Measurements from ENCODE around the gene DNAJA2. TPM values are rescaled to one million over a fixed set of nuclear protein-coding genes. Genes with fewer than 3 reads are reported as not detected.

DNAJA2 gene
- total RNA-seq, 1 experiment from 2014 or later: 101 TPM

DNA sequence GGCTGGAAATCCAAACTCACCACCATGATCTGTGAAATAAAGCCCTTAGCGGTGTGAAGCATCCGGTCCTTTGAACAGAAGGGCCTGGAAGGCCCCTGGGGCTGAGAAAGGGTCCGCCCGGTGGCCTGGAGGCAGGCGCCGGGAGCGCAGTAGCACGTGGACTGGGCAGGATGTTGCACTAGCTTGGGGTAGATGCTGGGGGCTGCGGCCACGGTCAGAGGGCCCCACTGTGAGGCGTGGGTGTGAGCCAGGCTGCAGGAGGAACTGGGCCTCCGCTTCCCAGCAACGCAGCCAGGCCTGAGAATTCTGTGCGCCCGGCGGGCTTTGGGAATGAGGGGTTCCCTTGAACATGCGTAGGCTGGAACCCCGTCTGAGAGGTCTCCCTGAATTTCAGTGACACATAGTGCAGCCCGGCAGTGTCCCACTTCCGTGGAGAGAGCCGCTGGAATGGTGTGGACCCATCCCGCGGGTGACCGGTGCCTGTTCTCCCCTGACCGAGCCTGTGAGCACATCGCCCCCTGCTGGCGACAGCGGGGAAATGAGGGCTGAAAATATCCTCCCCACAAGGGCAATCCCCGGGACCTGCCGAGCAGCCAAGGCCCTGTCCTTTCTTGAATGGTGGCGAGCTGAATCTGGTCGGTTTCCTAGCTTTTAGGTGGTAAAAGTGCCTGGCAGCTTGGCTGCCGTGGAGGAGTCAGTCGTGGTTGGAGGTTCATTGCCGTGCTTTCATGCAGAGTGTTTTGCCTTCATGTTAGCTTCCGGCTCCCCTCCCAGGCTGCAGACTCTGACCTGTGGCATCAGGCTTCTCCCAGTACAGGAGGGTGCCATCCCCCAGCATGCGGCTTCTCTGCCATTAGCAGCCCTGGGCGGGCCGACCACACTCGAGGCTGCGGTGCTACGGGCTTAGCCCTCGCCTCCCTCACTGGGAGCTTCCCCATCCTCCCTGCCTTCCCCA is 43.8 kb downstream of the DNAJA2 start (continued):
- TF ChIP-seq, protein P1, sequence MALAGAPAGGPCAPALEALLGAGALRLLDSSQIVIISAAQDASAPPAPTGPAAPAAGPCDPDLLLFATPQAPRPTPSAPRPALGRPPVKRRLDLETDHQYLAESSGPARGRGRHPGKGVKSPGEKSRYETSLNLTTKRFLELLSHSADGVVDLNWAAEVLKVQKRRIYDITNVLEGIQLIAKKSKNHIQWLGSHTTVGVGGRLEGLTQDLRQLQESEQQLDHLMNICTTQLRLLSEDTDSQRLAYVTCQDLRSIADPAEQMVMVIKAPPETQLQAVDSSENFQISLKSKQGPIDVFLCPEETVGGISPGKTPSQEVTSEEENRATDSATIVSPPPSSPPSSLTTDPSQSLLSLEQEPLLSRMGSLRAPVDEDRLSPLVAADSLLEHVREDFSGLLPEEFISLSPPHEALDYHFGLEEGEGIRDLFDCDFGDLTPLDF (CRISPR knock-in tag; IDR thresholded peaks at IDR 0.05): no peak
- TF ChIP-seq ETV6 (CRISPR knock-in tag; IDR thresholded peaks at IDR 0.05): no peak

DNA sequence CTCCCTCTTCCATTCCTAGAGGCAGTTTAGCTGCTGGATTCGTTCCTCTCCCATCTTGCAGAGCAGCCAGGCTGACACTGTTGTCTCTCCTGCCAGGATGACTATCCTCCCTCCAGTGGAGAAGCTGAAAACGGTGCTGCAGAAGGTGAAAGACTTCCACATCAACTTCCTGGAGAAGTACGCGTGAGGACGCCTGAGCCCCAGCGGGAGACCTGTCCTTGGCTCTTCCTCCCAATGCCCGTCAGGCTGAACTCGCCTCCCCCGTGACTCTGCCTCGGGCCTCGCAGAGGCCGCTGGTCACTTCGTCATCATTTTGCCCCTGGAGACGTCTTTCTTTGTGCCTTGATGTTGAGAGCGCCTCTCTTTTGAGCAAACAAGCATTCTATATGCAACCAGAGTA is 44.7 kb downstream of the DNAJA2 start:
- peak overlapping the region; percentile 33 for H3K27ac Mint-ChIP-seq
- H3K4me1 Mint-ChIP-seq: peaks cover 6% of the 10 kb centered on the region
- TF ChIP-seq, protein P2, sequence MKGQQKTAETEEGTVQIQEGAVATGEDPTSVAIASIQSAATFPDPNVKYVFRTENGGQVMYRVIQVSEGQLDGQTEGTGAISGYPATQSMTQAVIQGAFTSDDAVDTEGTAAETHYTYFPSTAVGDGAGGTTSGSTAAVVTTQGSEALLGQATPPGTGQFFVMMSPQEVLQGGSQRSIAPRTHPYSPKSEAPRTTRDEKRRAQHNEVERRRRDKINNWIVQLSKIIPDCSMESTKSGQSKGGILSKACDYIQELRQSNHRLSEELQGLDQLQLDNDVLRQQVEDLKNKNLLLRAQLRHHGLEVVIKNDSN (CRISPR knock-in tag; IDR thresholded peaks at IDR 0.05): no peak
- TF ChIP-seq, protein P3, sequence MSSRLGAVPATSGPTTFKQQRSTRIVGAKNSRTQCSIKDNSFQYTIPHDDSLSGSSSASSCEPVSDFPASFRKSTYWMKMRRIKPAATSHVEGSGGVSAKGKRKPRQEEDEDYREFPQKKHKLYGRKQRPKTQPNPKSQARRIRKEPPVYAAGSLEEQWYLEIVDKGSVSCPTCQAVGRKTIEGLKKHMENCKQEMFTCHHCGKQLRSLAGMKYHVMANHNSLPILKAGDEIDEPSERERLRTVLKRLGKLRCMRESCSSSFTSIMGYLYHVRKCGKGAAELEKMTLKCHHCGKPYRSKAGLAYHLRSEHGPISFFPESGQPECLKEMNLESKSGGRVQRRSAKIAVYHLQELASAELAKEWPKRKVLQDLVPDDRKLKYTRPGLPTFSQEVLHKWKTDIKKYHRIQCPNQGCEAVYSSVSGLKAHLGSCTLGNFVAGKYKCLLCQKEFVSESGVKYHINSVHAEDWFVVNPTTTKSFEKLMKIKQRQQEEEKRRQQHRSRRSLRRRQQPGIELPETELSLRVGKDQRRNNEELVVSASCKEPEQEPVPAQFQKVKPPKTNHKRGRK (CRISPR knock-in tag; IDR thresholded peaks at IDR 0.05; ENCODE audit: borderline replicate concordance): no peak
- H3K4me3 Mint-ChIP-seq: no peak overlapping the region
- DNase-seq (ENCODE audit: low spot score) (no peak), ATAC-seq (no peak)
- H3K9me3 Mint-ChIP-seq: no peaks in the 10 kb centered on the region
- peaks cover 40% of the 10 kb centered on the region for H3K36me3 Mint-ChIP-seq
- no peaks in the 10 kb centered on the region for H3K27me3 Mint-ChIP-seq (ENCODE audit: low read depth)
- ChIA-PET POLR2A (no interaction called here), CTCF (interaction anchor here (1.2 to 1.3 kb wide), 2 partner anchors 21 to 75 kb away, joined by 5 read pairs; no protein-coding TSS in a partner anchor)

DNA sequence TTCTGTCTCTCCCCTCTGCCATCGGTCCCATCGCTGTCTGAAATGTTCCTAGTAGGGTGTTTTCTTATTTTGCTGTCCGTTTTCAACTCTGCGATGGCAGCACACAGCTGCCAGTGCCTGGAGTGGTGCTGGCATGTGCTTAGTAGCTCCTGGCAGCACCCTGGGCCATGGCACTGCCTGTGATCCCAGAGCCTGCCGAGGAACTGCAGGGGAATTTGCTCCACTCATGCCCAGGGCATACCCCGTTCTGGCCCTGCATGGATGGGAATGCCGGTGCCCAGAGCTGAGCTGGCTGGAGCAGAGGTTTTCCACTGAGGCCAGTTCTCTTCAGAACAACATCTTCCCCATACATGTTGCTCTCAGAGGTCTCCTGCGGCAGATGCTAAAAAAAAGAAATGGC is 46.2 kb downstream of the DNAJA2 start:
- Mint-ChIP-seq H3K36me3 (peaks cover 53% of the 10 kb centered on the region), H3K27me3 (ENCODE audit: low read depth) (no peaks in the 10 kb centered on the region), H3K27ac (no peak overlapping the region), H3K4me1 (no peaks in the 10 kb centered on the region), H3K4me3 (no peak overlapping the region), H3K9me3 (no peaks in the 10 kb centered on the region)
- ATAC-seq: no peak
- ChIA-PET POLR2A (interaction anchor here (0.5 kb wide), 1 partner anchor 23 kb away, joined by 3 read pairs; no protein-coding TSS in a partner anchor), CTCF (interaction anchor here (1.8 to 2.9 kb wide), 2 partner anchors 19 to 73 kb away, joined by 5 to 14 read pairs; no protein-coding TSS in a partner anchor)
- no peak for DNase-seq (ENCODE audit: low spot score)
- TF ChIP-seq RELA (CRISPR knock-in tag; IDR thresholded peaks at IDR 0.05; ENCODE audit: borderline replicate concordance): no peak
- no peak for TF ChIP-seq NR3C1 (CRISPR knock-in tag; conservative IDR thresholded peaks at IDR 0.05; ENCODE audit: low read depth)
- TF ChIP-seq HMGA2 (CRISPR knock-in tag; IDR thresholded peaks at IDR 0.05): no peak
- TF ChIP-seq JUN (CRISPR knock-in tag; IDR thresholded peaks at IDR 0.05): no peak
- TF ChIP-seq, protein P4, sequence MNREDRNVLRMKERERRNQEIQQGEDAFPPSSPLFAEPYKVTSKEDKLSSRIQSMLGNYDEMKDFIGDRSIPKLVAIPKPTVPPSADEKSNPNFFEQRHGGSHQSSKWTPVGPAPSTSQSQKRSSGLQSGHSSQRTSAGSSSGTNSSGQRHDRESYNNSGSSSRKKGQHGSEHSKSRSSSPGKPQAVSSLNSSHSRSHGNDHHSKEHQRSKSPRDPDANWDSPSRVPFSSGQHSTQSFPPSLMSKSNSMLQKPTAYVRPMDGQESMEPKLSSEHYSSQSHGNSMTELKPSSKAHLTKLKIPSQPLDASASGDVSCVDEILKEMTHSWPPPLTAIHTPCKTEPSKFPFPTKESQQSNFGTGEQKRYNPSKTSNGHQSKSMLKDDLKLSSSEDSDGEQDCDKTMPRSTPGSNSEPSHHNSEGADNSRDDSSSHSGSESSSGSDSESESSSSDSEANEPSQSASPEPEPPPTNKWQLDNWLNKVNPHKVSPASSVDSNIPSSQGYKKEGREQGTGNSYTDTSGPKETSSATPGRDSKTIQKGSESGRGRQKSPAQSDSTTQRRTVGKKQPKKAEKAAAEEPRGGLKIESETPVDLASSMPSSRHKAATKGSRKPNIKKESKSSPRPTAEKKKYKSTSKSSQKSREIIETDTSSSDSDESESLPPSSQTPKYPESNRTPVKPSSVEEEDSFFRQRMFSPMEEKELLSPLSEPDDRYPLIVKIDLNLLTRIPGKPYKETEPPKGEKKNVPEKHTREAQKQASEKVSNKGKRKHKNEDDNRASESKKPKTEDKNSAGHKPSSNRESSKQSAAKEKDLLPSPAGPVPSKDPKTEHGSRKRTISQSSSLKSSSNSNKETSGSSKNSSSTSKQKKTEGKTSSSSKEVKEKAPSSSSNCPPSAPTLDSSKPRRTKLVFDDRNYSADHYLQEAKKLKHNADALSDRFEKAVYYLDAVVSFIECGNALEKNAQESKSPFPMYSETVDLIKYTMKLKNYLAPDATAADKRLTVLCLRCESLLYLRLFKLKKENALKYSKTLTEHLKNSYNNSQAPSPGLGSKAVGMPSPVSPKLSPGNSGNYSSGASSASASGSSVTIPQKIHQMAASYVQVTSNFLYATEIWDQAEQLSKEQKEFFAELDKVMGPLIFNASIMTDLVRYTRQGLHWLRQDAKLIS (CRISPR knock-in tag; IDR thresholded peaks at IDR 0.05; ENCODE audit: borderline replicate concordance): no peak
- TF ChIP-seq, protein P5, sequence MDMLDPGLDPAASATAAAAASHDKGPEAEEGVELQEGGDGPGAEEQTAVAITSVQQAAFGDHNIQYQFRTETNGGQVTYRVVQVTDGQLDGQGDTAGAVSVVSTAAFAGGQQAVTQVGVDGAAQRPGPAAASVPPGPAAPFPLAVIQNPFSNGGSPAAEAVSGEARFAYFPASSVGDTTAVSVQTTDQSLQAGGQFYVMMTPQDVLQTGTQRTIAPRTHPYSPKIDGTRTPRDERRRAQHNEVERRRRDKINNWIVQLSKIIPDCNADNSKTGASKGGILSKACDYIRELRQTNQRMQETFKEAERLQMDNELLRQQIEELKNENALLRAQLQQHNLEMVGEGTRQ (CRISPR knock-in tag; IDR thresholded peaks at IDR 0.05): no peak
- TF ChIP-seq FOXJ3 (CRISPR knock-in tag; IDR thresholded peaks at IDR 0.05; ENCODE audit: borderline replicate concordance): no peak

Measured in WTC11 (cell line).